Measurements from ENCODE around the gene SLC17A6.

Gene SLC17A6

DNA sequence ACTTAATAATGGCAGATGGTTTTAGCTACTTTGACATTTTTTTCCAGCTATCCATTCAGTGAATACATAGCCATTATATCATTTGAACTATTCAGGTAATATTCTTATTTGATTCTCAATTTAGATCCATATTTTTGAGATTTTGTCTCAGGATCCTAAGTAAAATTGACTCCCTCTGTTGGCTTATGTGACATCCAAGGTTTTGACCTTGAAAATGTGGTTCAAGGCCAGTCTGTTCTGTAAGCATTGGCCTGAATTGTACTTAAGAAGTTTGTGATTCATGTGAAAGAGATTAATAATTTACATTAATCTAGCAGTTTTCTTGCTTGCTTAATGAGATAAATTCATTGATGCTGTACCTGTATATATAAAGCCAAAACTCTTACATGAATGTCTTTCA is 1.6 kb upstream of the SLC17A6 start:
- H3K4me1 ChIP-seq (ENCODE audit: control insufficient read depth in 1 of 2, insufficient read depth in 1 of 2, low read depth in 1 of 2, low read length in 1 of 2) = no peaks in the 10 kb centered on the region
- no peaks in the 10 kb centered on the region for H3K36me3 ChIP-seq
- no peaks in the 10 kb centered on the region for H3K9me3 ChIP-seq
- TF ChIP-seq, protein P1, sequence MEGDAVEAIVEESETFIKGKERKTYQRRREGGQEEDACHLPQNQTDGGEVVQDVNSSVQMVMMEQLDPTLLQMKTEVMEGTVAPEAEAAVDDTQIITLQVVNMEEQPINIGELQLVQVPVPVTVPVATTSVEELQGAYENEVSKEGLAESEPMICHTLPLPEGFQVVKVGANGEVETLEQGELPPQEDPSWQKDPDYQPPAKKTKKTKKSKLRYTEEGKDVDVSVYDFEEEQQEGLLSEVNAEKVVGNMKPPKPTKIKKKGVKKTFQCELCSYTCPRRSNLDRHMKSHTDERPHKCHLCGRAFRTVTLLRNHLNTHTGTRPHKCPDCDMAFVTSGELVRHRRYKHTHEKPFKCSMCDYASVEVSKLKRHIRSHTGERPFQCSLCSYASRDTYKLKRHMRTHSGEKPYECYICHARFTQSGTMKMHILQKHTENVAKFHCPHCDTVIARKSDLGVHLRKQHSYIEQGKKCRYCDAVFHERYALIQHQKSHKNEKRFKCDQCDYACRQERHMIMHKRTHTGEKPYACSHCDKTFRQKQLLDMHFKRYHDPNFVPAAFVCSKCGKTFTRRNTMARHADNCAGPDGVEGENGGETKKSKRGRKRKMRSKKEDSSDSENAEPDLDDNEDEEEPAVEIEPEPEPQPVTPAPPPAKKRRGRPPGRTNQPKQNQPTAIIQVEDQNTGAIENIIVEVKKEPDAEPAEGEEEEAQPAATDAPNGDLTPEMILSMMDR (IDR thresholded peaks at IDR 0.05) = no peak
- no peak overlapping the region for H3K4me3 ChIP-seq (ENCODE audit: low read depth in 1 of 2, low read length in 1 of 2)
- H3K27ac ChIP-seq = no peak overlapping the region
- peaks cover 76% of the 10 kb centered on the region for H3K27me3 ChIP-seq

DNA sequence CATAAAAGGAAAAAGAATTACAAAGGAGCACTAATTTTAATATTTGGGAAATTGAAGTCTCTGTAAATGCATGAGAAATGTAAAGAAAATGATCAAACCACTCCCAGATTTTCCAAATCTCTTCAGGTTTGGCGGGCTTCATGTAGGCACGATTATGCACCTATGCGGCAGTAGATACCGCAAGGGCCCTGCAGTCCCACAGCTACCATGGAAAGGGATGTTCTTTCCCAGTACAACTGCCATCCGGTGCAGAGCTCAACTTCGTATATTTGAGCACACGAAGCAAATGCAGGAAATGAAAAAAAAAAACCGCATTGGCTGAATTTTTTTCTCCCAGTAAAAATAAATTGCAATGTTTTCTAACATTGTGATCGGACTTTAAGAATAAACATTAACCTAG is 1.4 kb downstream of the SLC17A6 start:
- H3K27ac ChIP-seq = no peak overlapping the region
- no peak overlapping the region for H3K4me3 ChIP-seq (ENCODE audit: low read depth in 1 of 2, low read length in 1 of 2)
- H3K36me3 ChIP-seq = no peaks in the 10 kb centered on the region
- no peaks in the 10 kb centered on the region for H3K9me3 ChIP-seq
- TF ChIP-seq, protein P1 (IDR thresholded peaks at IDR 0.05) = no peak
- no peaks in the 10 kb centered on the region for H3K4me1 ChIP-seq (ENCODE audit: control insufficient read depth in 1 of 2, insufficient read depth in 1 of 2, low read depth in 1 of 2, low read length in 1 of 2)
- H3K27me3 ChIP-seq = peaks cover 100% of the 10 kb centered on the region

DNA sequence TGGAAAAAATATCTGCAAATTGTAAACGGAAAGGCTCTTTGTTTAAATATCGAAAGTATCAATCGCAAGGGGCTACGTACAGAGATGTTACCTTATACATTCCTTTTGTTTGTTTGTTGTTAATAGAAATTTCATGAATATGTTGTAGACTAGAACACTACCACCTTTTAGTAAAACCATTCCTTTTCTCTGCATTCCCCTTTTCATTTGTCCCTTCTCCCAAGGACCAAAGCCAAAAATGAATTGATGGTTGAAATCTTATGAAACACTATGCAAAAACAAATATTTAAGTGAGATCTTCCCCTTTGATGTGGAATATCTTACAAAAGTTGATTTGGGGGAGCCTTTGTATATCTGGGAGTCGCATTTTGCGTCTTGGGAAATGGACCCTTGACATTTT is 2.1 kb downstream of the SLC17A6 start:
- no peaks in the 10 kb centered on the region for H3K9me3 ChIP-seq
- H3K27me3 ChIP-seq = peaks cover 100% of the 10 kb centered on the region
- H3K4me3 ChIP-seq (ENCODE audit: low read depth in 1 of 2, low read length in 1 of 2) = no peak overlapping the region
- no peaks in the 10 kb centered on the region for H3K36me3 ChIP-seq
- no peaks in the 10 kb centered on the region for H3K4me1 ChIP-seq (ENCODE audit: control insufficient read depth in 1 of 2, insufficient read depth in 1 of 2, low read depth in 1 of 2, low read length in 1 of 2)
- no peak overlapping the region for H3K27ac ChIP-seq
- TF ChIP-seq, protein P1 (IDR thresholded peaks at IDR 0.05) = no peak

DNA sequence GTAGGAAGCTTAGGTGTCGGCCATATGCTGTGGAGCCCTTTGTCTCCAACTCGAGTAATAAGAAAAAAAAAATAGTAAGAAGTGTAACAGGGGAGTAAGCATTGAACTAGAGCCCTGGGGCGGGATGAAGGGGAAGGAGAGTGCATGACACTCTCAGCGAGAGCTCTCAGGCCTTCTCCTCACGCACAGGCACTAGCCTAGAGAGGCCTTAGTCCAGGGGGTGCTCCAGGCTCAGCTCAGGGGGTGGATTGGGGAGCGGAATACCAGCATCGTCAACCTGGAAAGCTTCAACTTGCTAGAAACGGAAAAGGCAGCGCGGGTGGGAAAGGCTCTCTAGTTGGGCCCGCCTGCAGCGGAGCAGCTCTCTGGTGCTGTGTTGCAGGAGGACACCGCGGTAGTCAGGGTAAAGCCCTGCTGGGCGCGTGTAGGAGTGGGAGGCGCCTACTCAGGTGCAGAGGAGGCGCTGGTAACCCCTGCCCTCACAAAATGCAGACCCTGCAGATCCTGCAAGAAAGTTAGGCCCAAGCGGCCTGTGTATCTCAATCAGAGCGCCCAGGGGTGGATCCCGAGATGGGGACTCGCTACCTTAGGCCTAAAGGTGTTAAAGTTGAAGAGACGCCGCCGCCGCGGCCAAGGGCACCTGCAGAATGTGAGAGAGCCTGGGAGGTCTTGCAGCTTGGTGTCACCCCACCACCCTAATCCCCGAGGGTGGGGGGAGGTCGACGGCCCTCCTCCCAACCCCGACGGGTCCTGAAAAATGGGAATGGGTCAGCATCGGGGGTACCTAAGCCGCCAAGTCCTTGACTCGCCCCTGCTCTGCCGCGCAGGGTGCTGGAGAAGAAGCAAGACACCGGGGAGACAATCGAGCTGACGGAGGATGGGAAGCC is 2.8 kb downstream of the SLC17A6 start:
- TF ChIP-seq, protein P1 (IDR thresholded peaks at IDR 0.05) = no peak
- Histone ChIP-seq H3K36me3 (no peaks in the 10 kb centered on the region), H3K27me3 (peaks cover 100% of the 10 kb centered on the region), H3K4me1 (ENCODE audit: control insufficient read depth in 1 of 2, insufficient read depth in 1 of 2, low read depth in 1 of 2, low read length in 1 of 2) (no peaks in the 10 kb centered on the region), H3K4me3 (ENCODE audit: low read depth in 1 of 2, low read length in 1 of 2) (no peak overlapping the region), H3K27ac (no peak overlapping the region), H3K9me3 (no peaks in the 10 kb centered on the region)

DNA sequence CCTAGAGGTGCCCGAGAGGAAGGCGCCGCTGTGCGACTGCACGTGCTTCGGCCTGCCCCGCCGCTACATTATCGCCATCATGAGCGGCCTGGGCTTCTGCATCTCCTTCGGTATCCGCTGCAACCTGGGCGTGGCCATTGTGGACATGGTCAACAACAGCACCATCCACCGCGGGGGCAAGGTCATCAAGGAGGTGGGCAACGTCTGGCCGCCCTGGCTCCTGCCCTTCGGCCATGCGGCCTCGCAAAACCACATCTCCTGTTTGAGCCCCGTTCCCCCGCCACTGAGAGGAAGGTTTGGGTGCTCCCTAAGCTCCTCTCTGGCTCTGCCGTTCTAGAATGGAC is 3.4 kb downstream of the SLC17A6 start:
- H3K27me3 ChIP-seq = peaks cover 99% of the 10 kb centered on the region
- no peak overlapping the region for H3K4me3 ChIP-seq (ENCODE audit: low read depth in 1 of 2, low read length in 1 of 2)
- TF ChIP-seq, protein P1 (IDR thresholded peaks at IDR 0.05) = no peak
- no peaks in the 10 kb centered on the region for H3K36me3 ChIP-seq
- no peaks in the 10 kb centered on the region for H3K4me1 ChIP-seq (ENCODE audit: control insufficient read depth in 1 of 2, insufficient read depth in 1 of 2, low read depth in 1 of 2, low read length in 1 of 2)
- H3K9me3 ChIP-seq = no peaks in the 10 kb centered on the region
- no peak overlapping the region for H3K27ac ChIP-seq

Measured in neutrophil (primary cell).